WI38 (cell line): Measurements from ENCODE around the gene FAM181A.

Source experiments
- H3K4me3 ChIP-seq: 2 replicates; pipeline ENCODE4 v1.5.1; 2011; ENCODE audit warnings: low read depth, mild to moderate bottlenecking, control low read depth, low read length
- TF ChIP-seq, protein P1 (sequence below): IDR thresholded peaks from 2 replicates; pipeline ENCODE4 v1.5.1; 2012; ENCODE audit warnings: low read depth, mild to moderate bottlenecking, control low read depth, low read length

Gene FAM181A

DNA sequence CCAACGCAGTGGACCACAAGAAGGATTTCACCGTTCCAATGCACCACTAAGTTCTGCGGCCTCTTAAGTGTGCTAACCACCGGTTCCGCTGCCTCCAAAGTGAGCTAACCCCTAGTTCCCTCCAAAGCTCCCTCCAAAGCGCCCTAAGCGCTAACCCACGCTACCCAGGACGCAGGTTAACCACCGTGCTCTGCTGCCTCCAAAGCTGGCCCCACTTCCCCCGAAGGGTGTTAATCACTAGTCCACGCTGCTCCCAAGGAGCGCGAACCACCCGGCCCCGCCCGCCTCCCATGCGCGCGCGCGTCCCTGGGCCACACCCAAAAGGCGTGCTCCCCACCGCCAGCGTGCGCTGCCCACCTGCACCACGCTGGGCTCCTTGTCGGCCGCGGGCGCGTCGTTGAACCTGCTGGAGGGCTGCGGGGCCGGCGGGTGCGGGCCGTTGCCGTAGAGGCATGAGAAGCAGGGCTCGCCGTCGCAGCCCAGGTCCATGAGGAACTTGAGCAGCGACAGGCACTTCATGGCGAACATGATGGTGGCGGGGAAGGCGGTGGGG lies 11.7 kb downstream of the FAM181A start:
- TF ChIP-seq, protein P1, sequence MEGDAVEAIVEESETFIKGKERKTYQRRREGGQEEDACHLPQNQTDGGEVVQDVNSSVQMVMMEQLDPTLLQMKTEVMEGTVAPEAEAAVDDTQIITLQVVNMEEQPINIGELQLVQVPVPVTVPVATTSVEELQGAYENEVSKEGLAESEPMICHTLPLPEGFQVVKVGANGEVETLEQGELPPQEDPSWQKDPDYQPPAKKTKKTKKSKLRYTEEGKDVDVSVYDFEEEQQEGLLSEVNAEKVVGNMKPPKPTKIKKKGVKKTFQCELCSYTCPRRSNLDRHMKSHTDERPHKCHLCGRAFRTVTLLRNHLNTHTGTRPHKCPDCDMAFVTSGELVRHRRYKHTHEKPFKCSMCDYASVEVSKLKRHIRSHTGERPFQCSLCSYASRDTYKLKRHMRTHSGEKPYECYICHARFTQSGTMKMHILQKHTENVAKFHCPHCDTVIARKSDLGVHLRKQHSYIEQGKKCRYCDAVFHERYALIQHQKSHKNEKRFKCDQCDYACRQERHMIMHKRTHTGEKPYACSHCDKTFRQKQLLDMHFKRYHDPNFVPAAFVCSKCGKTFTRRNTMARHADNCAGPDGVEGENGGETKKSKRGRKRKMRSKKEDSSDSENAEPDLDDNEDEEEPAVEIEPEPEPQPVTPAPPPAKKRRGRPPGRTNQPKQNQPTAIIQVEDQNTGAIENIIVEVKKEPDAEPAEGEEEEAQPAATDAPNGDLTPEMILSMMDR, result no peak
- H3K4me3 ChIP-seq, result no peak overlapping the region

DNA sequence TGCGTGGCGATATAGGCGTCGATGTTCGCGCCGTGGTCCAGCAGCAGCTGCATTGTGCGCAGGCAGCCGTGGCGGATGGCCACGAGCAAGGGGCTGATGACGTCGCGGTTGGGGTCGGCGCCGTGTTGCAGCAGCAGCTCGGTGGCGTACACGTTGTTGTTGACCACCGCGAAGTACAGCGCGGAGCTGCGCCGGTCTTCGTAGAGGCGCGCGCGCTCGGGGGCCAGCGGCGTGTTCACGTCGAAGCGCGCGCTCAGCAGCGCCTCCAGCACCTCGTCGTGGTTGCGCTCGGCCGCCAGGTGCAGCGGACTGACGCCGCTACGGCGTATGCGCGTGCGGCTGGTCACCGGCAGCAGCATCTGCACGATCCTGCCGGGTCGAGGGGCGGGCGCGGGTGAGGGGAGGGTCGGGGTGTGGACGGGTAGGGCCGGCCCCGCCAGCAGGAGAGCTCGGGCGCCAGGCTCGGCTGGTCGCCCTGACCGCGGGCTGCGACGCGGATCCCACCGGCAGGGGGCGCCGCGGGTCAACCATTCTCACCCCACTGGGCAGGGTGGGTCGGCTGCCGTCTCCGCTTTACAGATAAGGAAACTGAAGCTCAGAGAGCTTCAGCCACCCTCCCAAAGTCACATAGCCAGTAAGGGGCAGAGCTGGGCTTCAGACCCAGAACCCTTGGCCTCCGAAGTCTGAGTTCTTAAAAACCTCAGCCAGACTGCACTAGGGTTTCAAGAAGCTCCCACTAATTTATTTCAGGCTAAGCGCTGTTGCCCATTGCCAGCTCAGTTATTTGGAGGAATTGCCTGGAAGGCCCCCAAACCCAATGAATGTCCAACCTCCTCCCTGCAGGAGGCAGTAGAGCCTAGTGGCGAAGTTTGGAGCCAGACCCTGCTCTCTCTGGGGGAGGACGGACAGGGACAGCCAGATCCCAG lies 12.4 kb downstream of the FAM181A start:
- TF ChIP-seq, protein P1, result peak; percentile 33; the same call in 1 of the 2 replicates
- no peak overlapping the region for H3K4me3 ChIP-seq

DNA sequence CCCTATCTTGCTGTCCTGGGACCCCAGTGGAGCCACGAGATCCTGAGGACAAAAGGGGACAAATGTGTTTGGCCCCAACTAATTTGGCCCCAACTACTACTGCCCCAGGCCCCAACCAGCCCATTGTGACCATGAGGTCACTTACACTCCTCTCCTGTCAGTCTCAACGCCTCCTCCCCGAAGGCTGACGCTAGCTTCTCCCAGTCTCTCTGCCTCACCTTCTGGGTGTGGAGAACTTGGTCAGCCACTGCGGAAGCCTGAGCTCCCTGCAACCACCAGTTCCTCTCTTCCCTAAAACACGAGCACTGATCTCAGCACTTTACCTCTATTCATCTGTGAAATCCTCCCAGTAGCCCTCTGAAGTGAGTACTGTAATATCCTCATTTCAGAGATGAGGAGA lies 13.3 kb downstream of the FAM181A start:
- H3K4me3 ChIP-seq, result no peak overlapping the region
- TF ChIP-seq, protein P1, result no peak

DNA sequence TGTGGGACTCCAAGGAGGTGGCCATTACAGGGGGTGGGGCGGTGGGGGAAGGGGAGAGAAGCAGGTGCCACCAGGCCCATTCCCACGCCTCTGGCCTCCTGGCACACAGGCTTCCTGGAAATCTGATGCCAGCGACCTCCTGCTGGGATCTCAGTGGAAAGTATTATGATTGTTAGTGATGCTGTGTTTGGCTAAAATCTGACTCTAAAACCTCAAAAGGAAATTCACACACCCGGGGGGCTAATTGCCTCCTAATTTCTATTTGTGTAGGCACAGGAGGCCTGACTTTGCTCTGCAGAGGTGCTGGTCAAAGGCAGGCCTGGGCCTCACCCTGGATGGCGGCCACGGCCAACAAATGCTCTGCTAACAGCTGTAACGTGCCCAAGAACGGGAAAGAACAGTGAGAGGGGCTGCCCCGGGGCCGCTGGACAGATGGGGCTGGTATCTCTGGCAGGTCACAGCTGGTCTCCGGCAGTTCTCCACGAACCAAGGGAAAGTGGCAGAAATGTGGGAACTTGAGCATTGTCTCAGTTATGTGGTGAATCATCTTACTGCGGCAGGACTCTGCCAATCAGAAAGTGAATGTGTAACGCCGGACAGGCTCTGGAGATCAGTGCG lies 14.3 kb downstream of the FAM181A start:
- H3K4me3 ChIP-seq, result no peak overlapping the region
- TF ChIP-seq, protein P1, result no peak

DNA sequence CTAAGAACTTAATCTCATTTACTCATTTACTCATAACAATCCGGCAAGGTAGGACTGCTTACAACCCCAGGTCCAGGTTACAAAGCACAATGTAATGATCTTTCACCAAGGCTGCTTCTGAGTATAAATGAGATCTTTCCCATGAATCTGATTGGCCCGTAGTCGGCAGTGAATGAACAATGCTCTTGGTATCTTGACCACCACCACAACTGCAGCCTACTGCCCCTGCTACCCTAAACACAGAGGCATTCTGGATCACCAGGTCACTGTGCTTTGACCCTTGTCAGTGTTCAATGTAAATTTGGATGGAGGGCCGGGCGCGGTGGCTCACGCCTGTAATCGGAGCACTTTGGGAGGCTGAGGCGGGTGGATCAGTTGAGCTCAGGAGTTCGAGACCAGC lies 15.9 kb downstream of the FAM181A start:
- H3K4me3 ChIP-seq, result no peak overlapping the region
- TF ChIP-seq, protein P1, result no peak

DNA sequence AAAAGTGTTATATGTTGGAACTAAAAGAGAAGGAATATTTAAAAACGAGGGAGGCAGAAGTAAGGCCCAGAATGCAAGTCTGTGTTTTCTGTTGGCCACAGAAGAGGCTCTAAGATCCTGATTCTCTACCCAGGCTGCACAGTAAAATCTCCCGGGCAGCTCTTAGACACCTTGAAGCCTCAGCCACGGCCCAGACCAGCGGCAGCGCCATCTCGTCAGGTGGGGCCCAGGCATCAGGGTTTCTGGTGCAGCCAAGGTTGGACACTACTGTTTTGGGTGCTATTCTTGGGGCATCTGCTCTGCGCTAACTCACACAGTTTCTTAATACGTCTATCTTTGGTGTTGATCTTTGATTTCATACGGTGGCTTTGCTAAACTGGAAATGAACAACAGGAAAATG lies 16.8 kb downstream of the FAM181A start:
- TF ChIP-seq, protein P1, result no peak

More for the DNA sequence above, 16.8 kb downstream of the FAM181A start:
- no peak overlapping the region for H3K4me3 ChIP-seq
